Mesendoderm (in vitro differentiated cells): Measurements from ENCODE around the gene CCDC40.

Source experiments
- DNase-seq: peaks from one replicate; pipeline ENCODE4 v3.0.0; 2013
- H2AK5ac ChIP-seq: 2 replicates; pipeline ENCODE4 v1.6.1; 2013; ENCODE audit warnings: low read length, inconsistent platforms
- H2BK120ac ChIP-seq: 2 replicates; pipeline ENCODE4 v1.6.1; 2013; ENCODE audit warnings: low read depth, mild to moderate bottlenecking, low read length, moderate library complexity, mixed read lengths
- H2BK15ac ChIP-seq: replicated peaks from 2 replicates; pipeline ENCODE4 v1.6.1; 2013; ENCODE audit warnings: low read depth, mild to moderate bottlenecking, moderate library complexity
- H2BK5ac ChIP-seq: 2 replicates; pipeline ENCODE4 v1.6.1; 2013; ENCODE audit warnings: low read length, inconsistent platforms
- H3K18ac ChIP-seq: 2 replicates; pipeline ENCODE4 v1.6.1; 2013; ENCODE audit warnings: mild to moderate bottlenecking, low read length, mixed read lengths
- H3K23ac ChIP-seq: one replicate; pipeline ENCODE4 v1.6.1; 2013; ENCODE audit warnings: low read length
- H3K27ac ChIP-seq: 2 replicates; pipeline ENCODE4 v1.5.1; 2013; ENCODE audit warnings: low read depth, mild to moderate bottlenecking, inconsistent platforms, low read length, moderate library complexity
- H3K27me3 ChIP-seq: 2 replicates; pipeline ENCODE4 v1.6.1; 2013; ENCODE audit warnings: low read length, control low read depth, mild to moderate bottlenecking, inconsistent platforms; ENCODE audit not compliant: insufficient read depth, poor library complexity
- H3K36me3 ChIP-seq: 2 replicates; pipeline ENCODE4 v1.6.1; 2013; ENCODE audit warnings: low read length, inconsistent platforms; ENCODE audit not compliant: control insufficient read depth, insufficient read depth
- H3K4ac ChIP-seq: one replicate; pipeline ENCODE4 v1.6.1; 2013; ENCODE audit warnings: low read depth, mild to moderate bottlenecking, low read length, moderate library complexity
- H3K4me1 ChIP-seq: 2 replicates; pipeline ENCODE4 v1.6.1; 2013; ENCODE audit warnings: low read depth, low read length, inconsistent platforms; ENCODE audit not compliant: control insufficient read depth
- H3K4me2 ChIP-seq: 2 replicates; pipeline ENCODE4 v1.6.1; 2013; ENCODE audit warnings: low read length
- H3K4me3 ChIP-seq: 2 replicates; pipeline ENCODE4 v1.5.1; 2013; ENCODE audit warnings: mild to moderate bottlenecking, low read length
- H3K56ac ChIP-seq: one replicate; pipeline ENCODE4 v1.6.1; 2013; ENCODE audit warnings: low read length
- H3K79me1 ChIP-seq: 2 replicates; pipeline ENCODE4 v1.6.1; 2013; ENCODE audit warnings: low read length, inconsistent platforms
- H3K79me2 ChIP-seq: 2 replicates; pipeline ENCODE4 v1.6.1; 2013; ENCODE audit warnings: mild to moderate bottlenecking, low read length; ENCODE audit not compliant: control insufficient read depth, insufficient read depth
- H3K9ac ChIP-seq: 2 replicates; pipeline ENCODE4 v1.6.1; 2013; ENCODE audit warnings: low read length, inconsistent platforms
- H4K5ac ChIP-seq: one replicate; pipeline ENCODE4 v1.6.1; 2013; ENCODE audit warnings: low read length
- H4K8ac ChIP-seq: one replicate; pipeline ENCODE4 v1.6.1; 2013; ENCODE audit warnings: low read depth, mild to moderate bottlenecking, control low read depth, low read length, moderate library complexity
- WGBS: extraction: QIAGEN DNeasy Blood & Tissue Kit; methylation state at CpG from one replicate; pipeline ENCODE4 v1.1.7; 2013; ENCODE audit warnings: low lambda C conversion rate, missing lambda C conversion rate; ENCODE audit not compliant: insufficient coverage; ENCODE audit errors: extremely low coverage; 5-methylcytosine and 5-hydroxymethylcytosine counted together

The CCDC40 gene

DNA sequence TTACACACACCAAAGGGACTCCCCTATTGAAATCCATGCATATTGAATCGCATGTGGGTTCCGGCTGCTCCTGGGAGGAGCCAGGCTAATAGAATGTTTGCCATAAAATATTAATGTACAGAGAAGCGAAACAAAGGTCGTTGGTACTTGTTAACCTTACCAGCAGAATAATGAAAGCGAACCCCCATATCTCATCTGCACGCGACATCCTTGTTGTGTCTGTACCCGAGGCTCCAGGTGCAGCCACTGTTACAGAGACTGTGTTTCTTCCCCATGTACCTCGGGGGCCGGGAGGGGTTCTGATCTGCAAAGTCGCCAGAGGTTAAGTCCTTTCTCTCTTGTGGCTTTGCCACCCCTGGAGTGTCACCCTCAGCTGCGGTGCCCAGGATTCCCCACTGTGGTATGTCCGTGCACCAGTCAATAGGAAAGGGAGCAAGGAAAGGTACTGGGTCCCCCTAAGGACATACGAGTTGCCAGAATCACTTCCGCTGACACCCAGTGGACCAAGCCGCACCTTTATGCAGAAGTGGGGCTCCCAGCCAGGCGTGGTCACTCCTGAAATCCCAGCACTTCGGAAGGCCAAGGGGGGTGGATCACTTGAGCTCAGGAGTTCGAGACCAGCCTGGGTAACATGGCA lies 67.1 kb downstream of the CCDC40 start:
- no peak overlapping the region for H4K5ac ChIP-seq
- no peaks in the 10 kb centered on the region for H3K36me3 ChIP-seq
- no peak overlapping the region for H3K4me2 ChIP-seq
- H3K9ac ChIP-seq: no peak overlapping the region
- H4K8ac ChIP-seq: no peak overlapping the region
- no peak overlapping the region for H2AK5ac ChIP-seq
- no peak overlapping the region for H3K4me3 ChIP-seq
- no peak overlapping the region for H3K27ac ChIP-seq
- no peaks in the 10 kb centered on the region for H3K27me3 ChIP-seq
- no peak overlapping the region for H3K18ac ChIP-seq
- no peak overlapping the region for H2BK5ac ChIP-seq
- no CpG with 5 or more reads among the region's 19 CpGs for WGBS
- DNase-seq: no peak
- H3K4me1 ChIP-seq: no peaks in the 10 kb centered on the region
- H3K56ac ChIP-seq: no peak overlapping the region
- H3K23ac ChIP-seq: no peak overlapping the region
- no peak overlapping the region for H2BK120ac ChIP-seq
- H3K4ac ChIP-seq: no peak overlapping the region
- H3K79me1 ChIP-seq: no peaks in the 10 kb centered on the region
- no peak overlapping the region for H2BK15ac ChIP-seq
- H3K79me2 ChIP-seq: no peaks in the 10 kb centered on the region

DNA sequence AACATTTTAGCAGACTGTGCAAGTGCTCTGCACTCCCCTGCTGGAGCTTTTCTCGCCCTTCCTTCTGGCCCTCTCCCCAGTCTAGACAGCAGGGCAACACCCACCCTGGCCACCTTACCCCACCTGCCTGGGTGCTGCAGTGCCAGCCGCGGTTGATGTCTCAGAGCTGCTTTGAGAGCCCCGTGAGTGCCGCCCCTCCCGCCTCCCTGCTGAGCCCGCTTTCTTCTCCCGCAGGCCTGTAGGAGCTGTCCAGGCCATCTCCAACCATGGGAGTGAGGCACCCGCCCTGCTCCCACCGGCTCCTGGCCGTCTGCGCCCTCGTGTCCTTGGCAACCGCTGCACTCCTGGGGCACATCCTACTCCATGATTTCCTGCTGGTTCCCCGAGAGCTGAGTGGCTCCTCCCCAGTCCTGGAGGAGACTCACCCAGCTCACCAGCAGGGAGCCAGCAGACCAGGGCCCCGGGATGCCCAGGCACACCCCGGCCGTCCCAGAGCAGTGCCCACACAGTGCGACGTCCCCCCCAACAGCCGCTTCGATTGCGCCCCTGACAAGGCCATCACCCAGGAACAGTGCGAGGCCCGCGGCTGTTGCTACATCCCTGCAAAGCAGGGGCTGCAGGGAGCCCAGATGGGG lies 68.0 kb downstream of the CCDC40 start:
- no peak overlapping the region for H3K4ac ChIP-seq
- H3K4me3 ChIP-seq: no peak overlapping the region
- H3K79me2 ChIP-seq: no peaks in the 10 kb centered on the region
- no peaks in the 10 kb centered on the region for H3K27me3 ChIP-seq
- no peak overlapping the region for H4K8ac ChIP-seq
- peak; percentile 31 for DNase-seq
- no peak overlapping the region for H3K4me2 ChIP-seq
- H3K36me3 ChIP-seq: no peaks in the 10 kb centered on the region
- no peak overlapping the region for H2BK120ac ChIP-seq
- no peak overlapping the region for H3K27ac ChIP-seq
- no peak overlapping the region for H4K5ac ChIP-seq
- no peak overlapping the region for H3K9ac ChIP-seq
- H3K79me1 ChIP-seq: no peaks in the 10 kb centered on the region
- H3K18ac ChIP-seq: no peak overlapping the region
- no peak overlapping the region for H2BK5ac ChIP-seq
- H2BK15ac ChIP-seq: no peak overlapping the region
- H3K56ac ChIP-seq: no peak overlapping the region
- H3K4me1 ChIP-seq: no peaks in the 10 kb centered on the region
- no peak overlapping the region for H2AK5ac ChIP-seq
- H3K23ac ChIP-seq: no peak overlapping the region
- WGBS: no CpG with 5 or more reads among the region's 26 CpGs

- Histone ChIP-seq H3K4me1 (no peaks in the 10 kb centered on the region), H4K5ac (no peak overlapping the region), H3K79me2 (no peaks in the 10 kb centered on the region), H3K18ac (no peak overlapping the region), H3K23ac (no peak overlapping the region), H3K56ac (no peak overlapping the region), H4K8ac (no peak overlapping the region), H2BK120ac (no peak overlapping the region), H3K79me1 (no peaks in the 10 kb centered on the region), H2BK15ac (no peak overlapping the region), H2AK5ac (no peak overlapping the region), H3K27ac (no peak overlapping the region), H3K27me3 (no peaks in the 10 kb centered on the region), H3K9ac (no peak overlapping the region), H3K4me3 (no peak overlapping the region), H3K4me2 (no peak overlapping the region), H3K4ac (no peak overlapping the region), H3K36me3 (no peaks in the 10 kb centered on the region), H2BK5ac (no peak overlapping the region)
- DNase-seq: no peak
- WGBS: no CpG with 5 or more reads among the region's 18 CpGs
These were observed 68.5 kb downstream of the CCDC40 start for GRCh38 chr17:80104956-80105375.

- H3K4ac ChIP-seq: no peak overlapping the region
- H3K4me3 ChIP-seq: no peak overlapping the region
- H2BK15ac ChIP-seq: no peak overlapping the region
- H3K36me3 ChIP-seq: no peaks in the 10 kb centered on the region
- H3K4me1 ChIP-seq: no peaks in the 10 kb centered on the region
- DNase-seq: no peak
- no peak overlapping the region for H2AK5ac ChIP-seq
- H4K8ac ChIP-seq: no peak overlapping the region
- no peak overlapping the region for H3K23ac ChIP-seq
- no peak overlapping the region for H3K27ac ChIP-seq
- no peak overlapping the region for H3K4me2 ChIP-seq
- no peak overlapping the region for H3K9ac ChIP-seq
- no peaks in the 10 kb centered on the region for H3K79me2 ChIP-seq
- H3K27me3 ChIP-seq: no peaks in the 10 kb centered on the region
- H3K79me1 ChIP-seq: no peaks in the 10 kb centered on the region
- no peak overlapping the region for H2BK5ac ChIP-seq
- no peak overlapping the region for H3K18ac ChIP-seq
- H3K56ac ChIP-seq: no peak overlapping the region
- WGBS: no CpG with 5 or more reads among the region's 29 CpGs
- no peak overlapping the region for H4K5ac ChIP-seq
- no peak overlapping the region for H2BK120ac ChIP-seq
These were observed 69.3 kb downstream of the CCDC40 start for GRCh38 chr17:80105762-80106161.

DNA sequence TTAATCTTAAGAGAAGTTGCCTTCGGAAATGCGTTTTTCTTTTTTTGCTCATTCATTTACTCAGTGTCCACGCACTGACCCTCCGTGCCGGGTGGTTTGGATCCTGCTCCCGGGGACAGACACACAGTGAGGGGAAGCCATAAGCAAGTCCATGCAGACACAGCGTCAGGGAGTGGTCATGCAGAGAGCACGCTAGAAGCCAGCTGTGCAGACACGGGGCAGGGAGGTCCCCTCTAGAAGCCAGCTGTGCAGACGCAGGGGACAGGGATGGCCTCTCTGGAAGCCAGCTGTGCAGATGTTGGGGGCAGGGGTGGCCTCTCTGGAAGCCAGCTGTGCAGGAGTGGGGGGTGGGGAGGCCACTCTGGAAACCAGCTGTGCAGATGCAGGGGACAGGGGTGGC lies 69.7 kb downstream of the CCDC40 start:
- Histone ChIP-seq H3K9ac (no peak overlapping the region), H3K79me1 (no peaks in the 10 kb centered on the region), H4K8ac (no peak overlapping the region), H3K18ac (no peak overlapping the region), H3K4ac (no peak overlapping the region), H3K36me3 (no peaks in the 10 kb centered on the region), H2AK5ac (no peak overlapping the region), H2BK120ac (no peak overlapping the region), H4K5ac (no peak overlapping the region), H3K79me2 (no peaks in the 10 kb centered on the region), H3K56ac (no peak overlapping the region), H3K4me2 (no peak overlapping the region), H2BK5ac (no peak overlapping the region), H3K4me1 (no peaks in the 10 kb centered on the region), H3K27me3 (no peaks in the 10 kb centered on the region), H3K4me3 (no peak overlapping the region), H2BK15ac (no peak overlapping the region), H3K27ac (no peak overlapping the region), H3K23ac (no peak overlapping the region)
- no peak for DNase-seq
- no CpG with 5 or more reads among the region's 10 CpGs for WGBS

- H3K23ac ChIP-seq: no peak overlapping the region
- H3K79me2 ChIP-seq: no peaks in the 10 kb centered on the region
- no peak overlapping the region for H3K4me2 ChIP-seq
- H3K79me1 ChIP-seq: no peaks in the 10 kb centered on the region
- H3K36me3 ChIP-seq: no peaks in the 10 kb centered on the region
- WGBS: no CpG with 5 or more reads among the region's 12 CpGs
- no peak overlapping the region for H2BK5ac ChIP-seq
- H4K8ac ChIP-seq: no peak overlapping the region
- no peak overlapping the region for H2BK15ac ChIP-seq
- no peak overlapping the region for H3K4ac ChIP-seq
- no peak overlapping the region for H4K5ac ChIP-seq
- no peak overlapping the region for H3K9ac ChIP-seq
- no peak overlapping the region for H3K27ac ChIP-seq
- no peak overlapping the region for H3K4me3 ChIP-seq
- no peak overlapping the region for H3K18ac ChIP-seq
- DNase-seq: no peak
- H3K4me1 ChIP-seq: no peaks in the 10 kb centered on the region
- no peak overlapping the region for H2AK5ac ChIP-seq
- no peak overlapping the region for H3K56ac ChIP-seq
- H2BK120ac ChIP-seq: no peak overlapping the region
- H3K27me3 ChIP-seq: no peaks in the 10 kb centered on the region
These were observed 70.3 kb downstream of the CCDC40 start for GRCh38 chr17:80106751-80107150.
